Hepatocyte (in vitro differentiated cells): ENCODE measurements around the gene TMEM184B.

Experiments used
- CTCF ChIP-seq: fragments of 200-600 bp; sonication (generic); IDR thresholded peaks from 2 replicates; pipeline ENCODE4 v1.5.1; 2016; ENCODE audit warnings: antibody characterized with exemption, mild to moderate bottlenecking; ENCODE audit not compliant: poor library complexity
- EZH2 ChIP-seq: fragments of 200-600 bp; sonication (generic); IDR thresholded peaks from 2 replicates; pipeline ENCODE4 v1.6.1; 2016; ENCODE audit warnings: antibody characterized with exemption, mild to moderate bottlenecking, borderline replicate concordance
- EZH2phosphoT487 ChIP-seq: fragments of 200-600 bp; sonication (generic); IDR thresholded peaks from one replicate; pipeline ENCODE4 v1.6.1; 2018; ENCODE audit warnings: antibody characterized with exemption, mild to moderate bottlenecking, low read depth, moderate library complexity; ENCODE audit not compliant: unreplicated experiment, severe bottlenecking

DNA sequence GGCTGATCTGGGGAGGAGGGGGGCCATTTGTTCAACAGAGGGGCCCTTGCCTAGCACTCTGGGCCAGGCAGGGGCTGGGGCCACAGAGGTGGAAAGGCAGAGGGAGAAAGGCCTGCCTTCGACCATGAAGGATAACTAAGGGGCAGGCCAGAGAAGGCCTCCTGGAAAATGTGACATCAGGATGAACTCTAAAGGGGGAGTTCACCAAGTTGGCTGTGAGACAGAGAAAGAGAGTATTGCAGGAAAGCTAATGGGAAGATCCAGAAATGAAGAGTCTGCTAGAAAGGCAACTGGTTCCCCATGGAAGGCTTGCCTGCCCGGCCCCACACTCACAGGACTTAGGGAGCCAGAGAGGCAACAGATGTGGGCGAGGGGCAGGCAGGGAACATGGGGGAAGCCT lies 28.1 kb upstream of the TMEM184B start:
- TF ChIP-seq CTCF (no peak), EZH2phosphoT487 (no peak), EZH2 (no peak)
